Vagina (tissue), 2 donors: Measurements from ENCODE around the gene SH3BP5L. TPM values are rescaled to one million over a fixed set of nuclear protein-coding genes. Genes with fewer than 3 reads are reported as not detected.
"Not testable (repeated sequence)": the region's sequence is repeated elsewhere in the genome, so short reads cannot be mapped to it uniquely, and the experiment has no call there.

Experiments used
- DNase-seq, 2 donors: peaks; one replicate each; pipeline ENCODE4 v3.0.0-alpha.2; 2017; ENCODE audit errors: extremely low spot score in 2 of 2
- H3K27ac ChIP-seq: fragments of 200-600 bp; sonication (generic); one replicate; pipeline ENCODE4 v1.5.1; 2019
- H3K27me3 ChIP-seq: fragments of 200-600 bp; sonication (generic); one replicate; pipeline ENCODE4 v1.5.1; 2019
- H3K36me3 ChIP-seq, 2 donors: fragments of 200-600 bp; sonication (generic); one replicate each; pipeline ENCODE4 v1.5.1; 2017 to 2019
- H3K4me1 ChIP-seq: fragments of 200-600 bp; sonication (generic); one replicate; pipeline ENCODE4 v1.5.1; 2019
- H3K4me3 ChIP-seq, 2 donors: fragments of 200-600 bp; sonication (generic); 1 replicate in 1 of 2; 2 replicates in 1 of 2; pipeline ENCODE4 v1.5.1; 2016 to 2019
- H3K9me3 ChIP-seq: fragments of 200-600 bp; sonication (generic); one replicate; pipeline ENCODE4 v1.5.1; 2019
- CTCF ChIP-seq, 3 experiments: fragments of 450-650 bp in 2 of 3; fragments of 200-600 bp in 1 of 3; sonication (generic) in 1 of 3; IDR thresholded peaks; one replicate each; pipeline ENCODE4 v1.5.1; 2017 to 2019; ENCODE audit warnings: antibody characterized with exemption in 3 of 3, mild to moderate bottlenecking in 2 of 3, moderate library complexity in 2 of 3
- POLR2A ChIP-seq, 2 donors: fragments of 450-650 bp; IDR thresholded peaks; one replicate each; pipeline ENCODE4 v1.6.1; 2017; ENCODE audit warnings: antibody characterized with exemption in 2 of 2, mild to moderate bottlenecking in 2 of 2, moderate library complexity in 2 of 2
- POLR2AphosphoS5 ChIP-seq, 2 donors: sonication (generic); formaldehyde crosslinking; IDR thresholded peaks; one replicate each; pipeline ENCODE4 v1.9.0; 2017; ENCODE audit warnings: antibody characterized with exemption in 2 of 2, mild to moderate bottlenecking in 2 of 2, low read depth in 1 of 2; ENCODE audit not compliant: insufficient read depth in 1 of 2
- intact Hi-C: fragments of 100-400 bp; cut with DNase I; formaldehyde crosslinking; loops from one replicate; pipeline ENCODE4 v1.15.1; 2023
- total RNA-seq: library from RNA; depleted of rRNA; stranded (reverse); fragments of >200 nt; gene quantifications from one replicate; pipeline ENCODE4 v1.2.3, GENCODE V29; 2016

SH3BP5L gene
- total RNA-seq, 1 donor from 2014 or later, result 18.7 TPM

GRCh38 chr1:248831842-248832241 lies 6.1 kb upstream of the SH3BP5L start:
- Histone ChIP-seq H3K27me3 (no peaks in the 10 kb centered on the region), H3K27ac (no peak overlapping the region), H3K4me1 (peaks cover 6% of the 10 kb centered on the region), H3K4me3 (no peak overlapping the region), H3K36me3 (no peaks in the 10 kb centered on the region), H3K9me3 (no peaks in the 10 kb centered on the region)
- TF ChIP-seq POLR2AphosphoS5 (IDR thresholded peaks at IDR 0.05; ENCODE audit: insufficient read depth in 1 of 2, low read depth in 1 of 2), result no peak
- TF ChIP-seq POLR2A (IDR thresholded peaks at IDR 0.05), result no peak
- TF ChIP-seq CTCF (IDR thresholded peaks at IDR 0.05), result no peak
- intact Hi-C loops, result no loop called here
- DNase-seq, result no peak

GRCh38 chr1:248830718-248831017 lies 5.0 kb upstream of the SH3BP5L start:
- H3K27me3 ChIP-seq, H3K4me3 ChIP-seq, H3K36me3 ChIP-seq, H3K27ac ChIP-seq, H3K4me1 ChIP-seq, DNase-seq, intact Hi-C loops, H3K9me3 ChIP-seq: not testable (repeated sequence)

GRCh38 chr1:248828845-248829244 lies 3.1 kb upstream of the SH3BP5L start:
- DNase-seq, result no peak
- Histone ChIP-seq H3K36me3 (peaks cover 0 to under 1% of the 10 kb centered on the region in 2 donors), H3K27me3 (no peaks in the 10 kb centered on the region), H3K4me3 (no peak overlapping the region), H3K4me1 (peaks cover 25% of the 10 kb centered on the region), H3K27ac (no peak overlapping the region), H3K9me3 (no peaks in the 10 kb centered on the region)
- intact Hi-C loops, result no loop called here
- TF ChIP-seq CTCF (IDR thresholded peaks at IDR 0.05), result no peak

GRCh38 chr1:248825573-248825908 lies 174 bp downstream of the SH3BP5L start:
- DNase-seq, result no peak
- intact Hi-C loops, result no loop called here
- Histone ChIP-seq H3K36me3 (peaks cover 0 to 14% of the 10 kb centered on the region in 2 donors), H3K4me3 (peak overlapping the region; percentile 67 to 77), H3K9me3 (no peaks in the 10 kb centered on the region), H3K27ac (peak overlapping the region; percentile 98), H3K4me1 (peaks cover 56% of the 10 kb centered on the region), H3K27me3 (no peaks in the 10 kb centered on the region)
- no peak for TF ChIP-seq POLR2AphosphoS5 (IDR thresholded peaks at IDR 0.05; ENCODE audit: insufficient read depth in 1 of 2, low read depth in 1 of 2)
- peak in 1 of 2 donors; percentile 28 for TF ChIP-seq POLR2A (IDR thresholded peaks at IDR 0.05)

- H3K36me3 ChIP-seq, result peaks cover 0 to 18% of the 10 kb centered on the region in 2 donors
- TF ChIP-seq POLR2A (IDR thresholded peaks at IDR 0.05), result no peak
- no peak for TF ChIP-seq CTCF (IDR thresholded peaks at IDR 0.05)
- TF ChIP-seq POLR2AphosphoS5 (IDR thresholded peaks at IDR 0.05; ENCODE audit: insufficient read depth in 1 of 2, low read depth in 1 of 2), result no peak
- peak overlapping the region; percentile 67 to 77 for H3K4me3 ChIP-seq
- intact Hi-C loops, result no loop called here
- H3K9me3 ChIP-seq, result no peaks in the 10 kb centered on the region
- H3K4me1 ChIP-seq, result peaks cover 56% of the 10 kb centered on the region
- peak overlapping the region; percentile 98 for H3K27ac ChIP-seq
- DNase-seq, result no peak
- H3K27me3 ChIP-seq, result no peaks in the 10 kb centered on the region
These were observed 579 bp downstream of the SH3BP5L start for GRCh38 chr1:248825136-248825535.

- Histone ChIP-seq H3K36me3 (peaks cover 0 to 18% of the 10 kb centered on the region in 2 donors), H3K4me1 (peaks cover 56% of the 10 kb centered on the region), H3K27ac (peak overlapping the region; percentile 98), H3K9me3 (no peaks in the 10 kb centered on the region), H3K27me3 (no peaks in the 10 kb centered on the region), H3K4me3 (peak overlapping the region; percentile 67 to 77)
- TF ChIP-seq CTCF (IDR thresholded peaks at IDR 0.05) (no peak), POLR2A (IDR thresholded peaks at IDR 0.05) (no peak), POLR2AphosphoS5 (IDR thresholded peaks at IDR 0.05; ENCODE audit: insufficient read depth in 1 of 2, low read depth in 1 of 2) (no peak)
- no peak for DNase-seq
- intact Hi-C loops, result no loop called here
These were observed 1.0 kb downstream of the SH3BP5L start for GRCh38 chr1:248824701-248825100.
